ENCODE results near the gene SCUBE3.

Gene SCUBE3

GRCh38 chr6:35242906-35243305 lies 29.1 kb downstream of the SCUBE3 start:
- DNase-seq: no peak

- DNase-seq: no peak
These were observed 29.7 kb downstream of the SCUBE3 start for GRCh38 chr6:35243386-35243958.

GRCh38 chr6:35244551-35244950 lies 30.8 kb downstream of the SCUBE3 start:
- DNase-seq: no peak

- no peak for DNase-seq
These were observed 34.0 kb downstream of the SCUBE3 start for GRCh38 chr6:35247642-35248231.

DNA sequence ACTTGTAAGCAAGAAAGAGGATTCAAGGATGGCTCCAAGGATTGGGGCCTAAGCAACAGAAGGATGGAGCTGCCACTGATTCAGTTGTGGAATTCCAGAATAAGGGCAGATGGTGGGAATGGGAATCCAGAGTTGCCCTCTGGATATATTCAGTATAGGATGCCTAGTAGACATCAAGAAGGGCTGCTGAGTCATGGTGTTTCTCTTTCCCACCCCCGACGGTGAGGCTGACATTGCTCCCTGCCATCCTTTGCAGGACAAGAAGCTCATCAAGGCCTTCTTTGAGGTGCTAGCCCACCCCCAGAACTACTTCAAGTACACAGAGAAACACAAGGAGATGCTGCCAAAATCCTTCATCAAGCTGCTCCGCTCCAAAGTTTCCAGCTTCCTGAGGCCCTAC lies 34.5 kb downstream of the SCUBE3 start:
- DNase-seq: no peak

GRCh38 chr6:35248965-35249364 lies 35.2 kb downstream of the SCUBE3 start:
- DNase-seq: no peak

DNA sequence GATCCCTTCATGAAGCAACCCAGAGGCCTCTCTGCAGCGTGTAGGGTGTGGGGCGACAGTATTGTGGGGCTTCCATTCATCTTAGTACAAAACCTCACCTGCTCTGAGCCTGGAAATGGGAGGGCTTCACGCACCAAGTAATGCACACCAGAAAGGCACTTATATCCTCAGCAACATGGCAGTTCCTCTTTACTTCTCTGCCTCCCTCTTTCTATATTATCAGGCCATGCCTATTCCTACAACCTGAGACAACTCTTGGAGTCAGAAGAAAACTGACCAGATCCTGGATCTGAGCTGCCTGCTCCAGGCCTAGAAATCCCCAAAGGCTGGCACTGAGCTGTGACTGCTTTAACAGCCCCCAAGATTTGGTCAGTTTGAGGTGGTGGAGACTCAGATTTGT lies 38.2 kb downstream of the SCUBE3 start:
- no peak for DNase-seq

DNA sequence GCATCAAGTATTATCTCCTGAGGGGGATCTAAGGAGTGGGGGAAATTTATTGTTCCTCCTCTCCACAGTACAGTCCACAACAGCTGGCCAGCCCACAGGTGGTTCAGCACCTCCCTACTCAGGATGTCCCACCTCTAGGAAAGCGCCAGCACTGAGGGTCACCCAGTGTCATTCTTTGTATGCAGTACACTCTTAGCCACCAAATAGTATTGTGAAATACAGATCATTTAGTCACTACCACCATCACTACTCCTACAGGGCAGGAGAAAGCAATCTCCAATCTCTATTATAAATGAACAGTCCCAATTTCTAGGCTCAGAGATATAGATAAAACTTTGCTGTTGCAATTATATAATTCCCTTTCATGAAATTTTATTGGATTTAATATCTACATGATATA lies 39.5 kb downstream of the SCUBE3 start:
- no peak for DNase-seq

DNA sequence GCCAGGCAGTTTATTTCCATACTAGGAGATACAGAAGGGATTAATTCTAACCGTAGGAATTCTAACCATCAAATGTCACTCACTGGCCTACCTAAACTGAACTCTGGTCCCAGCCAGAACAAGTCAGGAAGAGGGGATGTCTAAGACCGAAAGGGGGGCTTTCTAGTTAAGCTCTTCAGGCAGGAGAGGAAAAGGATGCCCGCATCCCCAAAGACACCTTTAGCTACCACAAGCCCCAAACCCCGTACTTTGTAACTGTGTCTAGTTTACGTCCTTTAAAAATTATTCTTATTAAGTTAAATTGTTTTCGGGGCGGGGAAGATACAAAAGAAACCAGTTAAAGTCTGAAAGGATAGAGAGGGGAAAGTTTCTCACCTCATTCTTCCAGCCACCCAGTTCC lies 44.6 kb downstream of the SCUBE3 start:
- DNase-seq: no peak

DNA sequence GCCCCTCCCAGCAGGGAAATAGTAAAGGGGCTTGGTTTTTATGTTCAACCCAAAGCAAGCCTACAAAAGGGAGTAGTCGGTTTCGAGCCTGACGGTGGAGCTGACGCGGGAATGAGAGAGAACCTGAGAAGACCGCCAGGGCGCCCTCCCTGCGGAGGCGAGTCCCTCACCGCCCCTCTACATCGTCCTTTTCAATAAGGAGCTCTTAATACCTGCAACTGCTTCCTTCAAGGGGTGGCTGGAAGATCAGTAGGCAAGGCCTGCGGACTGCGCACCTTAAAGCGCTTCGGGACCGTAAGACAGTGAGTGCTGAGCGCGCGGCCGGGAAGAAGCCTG lies 45.1 kb downstream of the SCUBE3 start:
- peak; percentile 85 for DNase-seq

DNA sequence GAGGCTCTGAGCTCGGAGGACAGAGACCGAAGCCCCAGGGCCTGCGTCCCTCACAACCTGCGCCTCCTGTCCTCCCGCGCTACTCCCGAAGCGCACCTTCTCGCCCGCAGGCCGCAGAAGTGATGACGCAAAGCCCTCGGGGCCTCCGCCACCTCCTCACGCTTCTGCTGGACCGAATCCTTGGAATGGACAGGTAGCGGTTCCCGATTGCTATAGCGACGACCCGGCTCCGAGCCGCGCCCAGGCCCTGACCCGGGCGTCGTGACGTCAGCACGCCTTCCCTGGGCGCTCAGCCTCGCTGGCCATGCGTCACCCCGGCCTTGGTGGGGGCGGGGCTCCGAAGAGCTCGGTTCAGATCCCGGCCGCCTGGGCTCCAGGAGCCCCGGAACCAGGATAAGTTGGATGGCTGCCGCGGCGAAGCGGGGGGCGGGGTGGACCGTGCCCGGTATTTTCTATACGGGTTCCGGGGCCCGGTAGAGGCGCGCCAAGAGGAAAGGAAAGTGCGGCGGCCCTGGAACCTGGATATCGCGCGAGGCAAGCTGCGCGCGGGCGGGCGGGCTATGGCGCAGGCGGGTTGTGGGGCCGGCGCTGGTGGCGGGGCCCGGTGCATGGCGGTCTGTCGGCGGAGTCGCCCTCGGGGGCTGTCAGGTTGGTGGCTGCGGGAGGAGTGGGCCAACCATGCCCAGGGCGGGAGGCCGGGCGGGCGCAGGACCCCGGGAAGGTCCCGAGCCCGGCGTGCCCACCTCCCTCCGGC lies 45.6 kb downstream of the SCUBE3 start, which contains the start of gene ZNF76:
Gene ZNF76, plus strand, starts transcription at position 542 of the 754 bp plus-strand sequence. CDS start 21,417 bp downstream, outside the sequence.
- peak; percentile 90 for DNase-seq

DNA sequence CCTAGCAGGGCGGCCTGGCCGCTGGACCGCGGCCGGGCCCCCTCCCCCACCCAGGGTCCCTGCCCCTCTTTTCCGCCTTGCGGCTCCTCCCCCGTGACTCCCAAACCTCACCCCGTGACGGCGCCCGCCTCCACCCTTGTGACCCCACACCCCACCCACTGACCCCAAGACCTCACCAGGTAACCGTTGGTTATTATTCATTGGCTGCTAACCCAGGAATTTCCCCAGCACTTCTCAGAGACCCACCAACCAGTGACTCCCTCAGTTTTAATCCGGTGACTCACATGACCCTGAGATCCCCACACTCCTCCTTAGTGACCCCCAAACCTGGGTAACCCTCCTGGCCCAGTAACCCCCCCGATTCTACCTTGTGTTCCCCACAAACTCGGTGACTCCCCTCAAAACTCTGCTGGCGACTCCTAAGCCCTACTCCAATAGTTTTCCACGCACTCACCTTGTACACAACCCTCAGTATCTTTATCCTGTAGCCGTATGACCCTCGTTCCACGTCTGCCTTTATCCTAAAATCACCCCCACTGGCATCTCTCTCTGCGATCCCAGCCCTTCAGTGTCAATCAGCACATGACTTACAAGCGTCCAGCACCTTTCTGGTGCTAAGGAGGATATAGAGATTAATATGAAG lies 46.3 kb downstream of the SCUBE3 start:
- no peak for DNase-seq

DNA sequence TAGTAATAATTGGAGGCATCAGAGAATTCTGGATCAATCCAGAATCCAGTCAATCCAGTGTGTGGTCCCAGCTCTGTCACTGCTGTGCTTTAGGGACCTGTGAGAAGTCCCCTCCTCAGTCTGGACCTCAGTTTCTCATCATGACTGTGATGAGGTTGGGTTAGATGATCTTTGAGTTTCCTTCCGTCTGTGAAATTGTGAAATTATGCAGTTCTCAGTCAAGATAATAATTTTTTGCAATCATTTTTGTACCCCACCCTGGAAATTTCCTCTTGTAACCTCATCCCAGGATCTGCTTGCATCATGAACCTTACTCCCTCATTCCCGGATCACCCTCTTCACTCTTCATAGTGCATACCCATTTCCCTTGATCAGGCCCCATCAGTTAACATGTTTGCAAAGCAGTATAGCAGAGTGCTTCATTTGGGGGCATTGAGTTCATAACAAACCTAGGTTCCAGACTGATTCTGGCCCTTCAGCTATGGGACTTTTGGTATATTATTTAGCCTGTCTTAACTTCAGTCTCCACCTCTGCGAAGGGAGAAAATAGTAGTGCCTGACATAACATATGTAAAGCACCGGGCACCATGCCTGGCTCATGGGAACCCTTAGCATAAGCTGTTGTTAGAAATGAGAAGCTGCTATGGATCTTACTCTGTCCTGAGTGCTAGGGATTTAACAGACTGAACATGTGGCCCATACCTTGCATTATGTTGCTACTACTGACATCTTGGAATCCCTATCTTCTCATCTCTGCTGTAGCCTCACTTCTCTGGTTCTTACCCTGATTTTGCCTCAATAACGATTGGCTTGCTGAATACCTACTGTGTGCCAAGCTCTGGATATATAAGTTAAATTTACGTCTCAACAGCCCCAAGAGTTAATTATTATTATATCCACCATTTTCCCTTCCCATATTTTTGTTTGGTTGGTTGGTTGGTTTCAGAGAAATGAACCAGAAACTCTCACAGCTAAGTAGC lies 47.1 kb downstream of the SCUBE3 start:
- DNase-seq: no peak

GRCh38 chr6:35262596-35262995 lies 48.8 kb downstream of the SCUBE3 start:
- DNase-seq: no peak

GRCh38 chr6:35264550-35265274 lies 51.0 kb downstream of the SCUBE3 start:
- no peak for DNase-seq

DNA sequence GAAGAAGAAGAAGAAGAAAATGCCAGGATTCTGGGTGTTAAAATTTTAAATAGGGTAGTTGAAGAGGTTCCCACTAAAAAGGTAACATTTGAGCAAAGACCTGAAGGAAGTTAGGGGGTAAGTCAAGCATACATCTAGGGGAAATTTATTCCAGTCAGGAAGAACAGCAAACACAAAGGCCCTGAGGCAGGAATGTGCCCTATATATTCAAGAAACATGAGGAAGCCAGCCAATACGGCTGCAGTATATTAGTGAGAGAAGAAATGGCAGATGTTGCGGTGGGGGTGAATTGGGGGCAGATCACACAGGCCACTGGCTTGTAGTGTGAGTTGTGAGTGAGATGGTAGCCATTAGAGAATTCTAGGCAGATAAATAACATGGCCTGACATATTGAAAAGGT lies 51.8 kb downstream of the SCUBE3 start:
- DNase-seq: no peak

DNA sequence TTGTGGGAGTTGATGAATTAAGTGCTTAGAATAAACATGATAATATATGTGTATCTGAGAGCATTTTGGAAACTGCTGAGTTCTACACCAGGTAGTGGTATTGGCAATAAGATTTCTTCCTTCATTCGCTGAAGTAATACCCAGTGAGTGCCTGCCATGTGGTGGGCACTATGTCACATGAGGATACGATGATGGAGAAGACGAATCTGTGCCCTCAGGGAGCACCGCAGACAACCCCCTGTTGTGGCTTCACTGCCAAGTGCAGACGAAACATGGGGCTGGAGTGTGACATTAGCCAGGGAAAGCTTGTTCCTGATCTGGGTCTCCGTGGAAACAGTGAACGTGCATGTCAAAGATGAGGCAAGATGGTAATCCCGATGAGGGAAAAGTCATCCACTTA lies 53.7 kb downstream of the SCUBE3 start:
- DNase-seq: no peak

GRCh38 chr6:35267897-35268296 lies 54.1 kb downstream of the SCUBE3 start:
- no peak for DNase-seq

- DNase-seq: no peak
These were observed 58.2 kb downstream of the SCUBE3 start for GRCh38 chr6:35272005-35272404.

DNA sequence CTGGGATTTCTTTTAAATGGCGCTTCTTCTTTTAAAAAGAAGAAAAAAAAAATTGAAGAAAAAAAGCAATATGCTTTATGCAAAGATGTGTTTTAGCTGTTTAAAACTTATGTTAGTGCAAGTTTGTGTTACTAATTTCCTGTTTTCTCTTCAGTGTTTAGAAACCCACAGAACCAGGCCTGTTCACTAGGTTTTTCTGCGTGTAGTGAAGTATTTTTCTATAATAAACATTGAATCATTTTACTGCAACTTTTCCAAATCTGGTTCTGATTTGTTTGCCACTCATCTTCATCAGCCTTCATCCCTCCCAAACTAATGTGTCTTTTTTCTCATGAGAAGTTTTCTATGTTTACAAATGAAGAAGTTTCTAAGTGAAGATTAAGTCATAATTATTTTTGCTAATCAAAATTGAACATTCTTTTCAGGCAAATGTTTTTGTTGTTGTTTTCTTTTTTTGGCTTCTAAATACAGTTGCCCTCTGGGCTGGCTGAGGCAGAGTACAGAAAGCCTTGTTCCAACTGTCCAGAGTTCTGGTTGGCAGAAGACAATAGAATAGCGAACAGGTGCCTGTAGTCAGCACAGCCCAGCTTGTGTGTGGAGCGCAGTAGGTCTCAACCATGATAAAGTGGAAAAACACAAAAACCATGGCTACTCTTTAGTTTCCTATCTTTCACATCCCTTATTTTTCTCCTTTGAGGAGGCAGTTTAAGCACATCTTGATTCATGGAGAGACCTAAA lies 60.2 kb downstream of the SCUBE3 start:
- no peak for DNase-seq

DNA sequence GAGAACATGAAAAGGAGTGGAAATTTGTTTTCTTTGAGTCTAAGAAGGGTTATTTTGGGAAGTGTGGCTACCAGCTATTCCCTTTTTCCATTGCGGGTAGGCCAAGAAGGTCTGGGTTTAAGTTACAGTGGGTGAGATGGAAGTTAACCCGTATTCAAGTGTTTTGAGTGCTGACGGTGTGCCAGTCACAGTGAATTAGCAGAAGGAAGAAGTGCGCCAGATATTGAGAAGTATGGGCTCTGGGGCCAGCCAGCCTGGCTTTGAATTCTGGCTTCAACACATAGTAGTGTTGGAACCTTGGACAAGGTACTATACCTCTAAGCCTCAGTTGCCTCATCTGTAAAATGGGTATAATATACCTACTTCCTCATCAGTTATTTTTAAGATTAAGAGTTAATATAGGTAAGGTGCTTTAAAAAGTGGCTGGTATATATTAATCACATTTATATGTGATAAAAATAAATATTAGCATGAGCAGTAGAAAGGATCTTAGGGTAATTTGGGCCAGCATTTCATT lies 62.0 kb downstream of the SCUBE3 start:
- DNase-seq: no peak

Data from kidney glomerular epithelial cell (primary cell).